K562 (cell line): ENCODE data around the gene UPF2. TPM values are rescaled to one million over a fixed set of nuclear protein-coding genes. Genes with fewer than 3 reads are reported as not detected.

ENCODE experiments used
- ATAC-seq: fragments of 200-7000 bp; cut with Tn5 transposase; 3 replicates; pipeline ENCODE4 v1.9.1; 2020; ENCODE audit warnings: moderate library complexity
- BruUV-seq: library from RNA; stranded (reverse); fragments of 400-500 nt; replicated peaks from 2 replicates; lab custom pipeline; 2021; lab: Mats Ljungman, UMichigan
- CTCF ChIA-PET: fragments of 300-600 bp; formaldehyde crosslinking; extraction: SDS; loops from one replicate; lab custom pipeline; 2021; ENCODE audit warnings: low intra/inter-chr PET ratio; lab: Yijun Ruan, JAX
- POLR2A ChIA-PET: fragments of 300-600, 350-650 bp; sonication (Branson Sonifier 250); formaldehyde crosslinking; extraction: SDS; loops from one replicate; lab custom pipeline; 2021; ENCODE audit warnings: antibody characterized with exemption, inconsistent platforms; lab: Yijun Ruan, JAX
- DNase-seq, 4 experiments: peaks; one replicate each; pipeline versions ENCODE4 v3.0.0 to v3.0.0-alpha.2; 2011 to 2018; ENCODE audit warnings: low spot score in 3 of 4, mixed read lengths in 3 of 4; ENCODE audit errors: extremely low read depth in 1 of 4
- FAIRE-seq: peaks from 2 replicates; lab custom pipeline; 2011; peaks lifted over from hg19 to GRCh38; lab: Jason Lieb, UNC
- H2AFZ ChIP-seq: 2 replicates; pipeline ENCODE4 v1.6.0; 2011; ENCODE audit warnings: low read depth, low read length, control low read depth, inconsistent platforms
- H3K27ac ChIP-seq: fragments of 200-600 bp; 3 replicates; pipeline ENCODE4 v1.8.0; 2011; ENCODE audit warnings: low read depth, mild to moderate bottlenecking, control low read depth, inconsistent platforms, low read length, moderate library complexity, mixed read lengths; ENCODE audit errors: extremely low read depth
- H3K27me3 ChIP-seq, 2 experiments: fragments of 300-600 bp in 1 of 2; 2 replicates in 1 of 2; 3 replicates in 1 of 2; pipeline versions ENCODE4 v1.6.0 to v1.8.0; 2011; ENCODE audit warnings: inconsistent platforms in 2 of 2, low read length in 2 of 2, mild to moderate bottlenecking in 1 of 2, mixed read lengths in 1 of 2, moderate library complexity in 1 of 2; ENCODE audit not compliant: control insufficient read depth in 2 of 2, insufficient read depth in 2 of 2
- H3K36me3 ChIP-seq: fragments of 300-600 bp; 3 replicates; pipeline ENCODE4 v1.8.0; 2011; ENCODE audit warnings: mild to moderate bottlenecking, low read length, inconsistent platforms; ENCODE audit not compliant: control insufficient read depth, insufficient read depth
- H3K4me1 ChIP-seq, 2 experiments: fragments of 200-600 bp in 1 of 2; replicated peaks in 1 of 2; 2 replicates in 1 of 2; 3 replicates in 1 of 2; pipeline versions ENCODE4 v1.5.1 to v1.8.0; 2011; ENCODE audit warnings: inconsistent platforms in 2 of 2, low read length in 2 of 2, mild to moderate bottlenecking in 1 of 2, mixed read lengths in 1 of 2, moderate library complexity in 1 of 2; ENCODE audit not compliant: control insufficient read depth in 2 of 2, insufficient read depth in 2 of 2
- H3K4me2 ChIP-seq: 2 replicates; pipeline ENCODE4 v1.6.1; 2011; ENCODE audit warnings: low read length, control low read depth, inconsistent platforms, mixed read lengths; ENCODE audit not compliant: insufficient read depth
- H3K4me3 ChIP-seq: fragments of 200-600 bp; sonication (generic), shearing (Covaris generic); 2 replicates; pipeline ENCODE4 v1.5.1; 2016; ENCODE audit warnings: control low read depth, inconsistent platforms
- H3K79me2 ChIP-seq: fragments of 200-600 bp; 3 replicates; pipeline ENCODE4 v1.8.0; 2011; ENCODE audit warnings: low read length, inconsistent platforms; ENCODE audit not compliant: control insufficient read depth, insufficient read depth
- H3K9ac ChIP-seq, 2 experiments: 2 replicates each; pipeline versions ENCODE4 v1.6.0 to v1.6.1; 2011; ENCODE audit warnings: low read depth in 2 of 2, low read length in 2 of 2, control low read depth in 1 of 2, inconsistent platforms in 1 of 2, mild to moderate bottlenecking in 1 of 2, mixed read lengths in 1 of 2; ENCODE audit not compliant: insufficient read depth in 1 of 2
- H3K9me1 ChIP-seq: one replicate; pipeline ENCODE4 v1.6.0; 2011; ENCODE audit warnings: inconsistent platforms, mild to moderate bottlenecking, low read length, moderate library complexity; ENCODE audit not compliant: control insufficient read depth, insufficient read depth
- H3K9me3 ChIP-seq: replicated peaks from 2 replicates; pipeline ENCODE4 v1.5.1; 2011; ENCODE audit warnings: low read depth, low read length, inconsistent platforms; ENCODE audit not compliant: control insufficient read depth, insufficient read depth
- H4K20me1 ChIP-seq: replicated peaks from 2 replicates; pipeline ENCODE4 v1.6.1; 2011; ENCODE audit warnings: low read length, inconsistent platforms, mixed read lengths; ENCODE audit not compliant: control insufficient read depth, insufficient read depth
- CC2D1A ChIP-seq: fragments of 450-650 bp; IDR thresholded peaks from 2 replicates; pipeline ENCODE4 v1.6.1; 2017; ENCODE audit warnings: mild to moderate bottlenecking
- CHD4 ChIP-seq: fragments of 200-600 bp; sonication (generic); IDR thresholded peaks from 3 replicates; pipeline ENCODE4 v1.6.1; 2012; ENCODE audit warnings: low read depth, mild to moderate bottlenecking, mixed read lengths, low read length, inconsistent platforms; ENCODE audit not compliant: insufficient read depth, insufficient replicate concordance, poor library complexity, severe bottlenecking
- FOS ChIP-seq: IDR thresholded peaks from 3 replicates; pipeline ENCODE4 v1.6.1; 2011; ENCODE audit not compliant: insufficient read length; ENCODE audit errors: extremely low read depth
- GATA2 ChIP-seq: sonication (generic); formaldehyde crosslinking; IDR thresholded peaks from 2 replicates; pipeline ENCODE4 v1.4.0; 2020; ENCODE audit warnings: mild to moderate bottlenecking, missing genetic modification reagents
- GATAD2A ChIP-seq: fragments of 450-650 bp; IDR thresholded peaks from 2 replicates; pipeline ENCODE4 v1.6.1; 2017
- GTF2A2 ChIP-seq: IDR thresholded peaks from 2 replicates; pipeline ENCODE4 v1.6.1; 2016; ENCODE audit warnings: mild to moderate bottlenecking, missing genetic modification characterization, missing compliant biosample characterization
- MYC ChIP-seq, 2 experiments: fragments of 250-450 bp in 1 of 2; sonication (Bioruptor Pico) in 1 of 2; IDR thresholded peaks; 2 replicates each; pipeline versions ENCODE4 v1.5.1 to v1.6.1; 2012 to 2021; ENCODE audit warnings: low read depth in 2 of 2, borderline replicate concordance in 1 of 2, improper control_type of control experiment in 1 of 2, low read length in 1 of 2, mild to moderate bottlenecking in 1 of 2, moderate library complexity in 1 of 2
- POLR3G ChIP-seq: IDR thresholded peaks from 2 replicates; pipeline ENCODE4 v1.6.1; 2011; ENCODE audit not compliant: insufficient read length, insufficient replicate concordance; ENCODE audit errors: extremely low read depth
- SFPQ ChIP-seq: fragments of 200-400 bp; formaldehyde crosslinking; IDR thresholded peaks from 2 replicates; pipeline ENCODE4 v1.6.1; 2017; ENCODE audit warnings: mild to moderate bottlenecking, low read depth, low read length, moderate library complexity
- SMAD1 ChIP-seq: fragments of 150-350 bp; IDR thresholded peaks from 2 replicates; pipeline ENCODE4 v1.6.1; 2014; ENCODE audit warnings: low read length, low read depth; ENCODE audit not compliant: partially characterized antibody
- TOE1 ChIP-seq, 2 experiments: fragments of 450-650 bp in 1 of 2; sonication (generic) in 1 of 2; formaldehyde crosslinking in 1 of 2; IDR thresholded peaks; 2 replicates each; pipeline versions ENCODE4 v1.7.1 to v1.8.0; 2016 to 2022; ENCODE audit warnings: borderline replicate concordance in 2 of 2, mild to moderate bottlenecking in 2 of 2, antibody characterized with exemption in 1 of 2, inconsistent platforms in 1 of 2, low read depth in 1 of 2, missing genetic modification reagents in 1 of 2, moderate library complexity in 1 of 2
- ZEB2 ChIP-seq: fragments of 450-650 bp; IDR thresholded peaks from 2 replicates; pipeline ENCODE4 v1.6.1; 2016
- ZNF3 ChIP-seq: fragments of 250-450 bp; sonication (Bioruptor Pico); IDR thresholded peaks from 2 replicates; pipeline ENCODE4 v1.5.0; 2021; ENCODE audit warnings: mild to moderate bottlenecking, moderate library complexity
- ZNF384 ChIP-seq: IDR thresholded peaks from 2 replicates; pipeline ENCODE4 v1.6.1; 2012; ENCODE audit warnings: low read depth, low read length, improper control_type of control experiment
- ZNF436 ChIP-seq: fragments of 250-450, 450-650 bp; sonication (Bioruptor Pico); formaldehyde crosslinking; IDR thresholded peaks from 2 replicates; pipeline ENCODE4 v1.7.0; 2020; ENCODE audit warnings: mild to moderate bottlenecking
- ZNF444 ChIP-seq: fragments of 250-450 bp; sonication (Bioruptor Pico); IDR thresholded peaks from 2 replicates; pipeline ENCODE4 v1.4.0; 2020; ENCODE audit warnings: mild to moderate bottlenecking, moderate library complexity
- ZNF512 ChIP-seq: IDR thresholded peaks from 2 replicates; pipeline ENCODE4 v1.6.1; 2016; ENCODE audit warnings: missing genetic modification characterization, missing compliant biosample characterization
- ZNF644 ChIP-seq: fragments of 200-800 bp; sonication (Bioruptor generic); IDR thresholded peaks from 2 replicates; pipeline ENCODE4 v1.6.1; 2016; ENCODE audit warnings: low read depth, missing genetic modification characterization, missing compliant biosample characterization
- WGBS: fragments of 100-300 bp; shearing (Covaris generic); methylation state at CpG from one replicate; pipeline ENCODE4 v1.1.6; 2016; ENCODE audit warnings: low coverage, mixed read lengths; ENCODE audit not compliant: insufficient coverage; ENCODE audit errors: missing lambda C conversion rate; 5-methylcytosine and 5-hydroxymethylcytosine counted together
- in situ Hi-C: fragments of 300-500 bp; cut with MboI; formaldehyde crosslinking; loops from 4 replicates; pipeline ENCODE4 v1.15.0; 2018; ENCODE audit warnings: inconsistent platforms, mixed read lengths
- intact Hi-C: fragments of 100-400 bp; cut with micrococcal nuclease; formaldehyde crosslinking; loops from 2 replicates; pipeline ENCODE4 v1.14.2; 2022
- polyA plus RNA-seq, 8 experiments: library from polyadenylated mRNA; depleted of rRNA in 4 of 8; stranded (reverse) in 5 of 8; unstranded in 3 of 8; fragments of >200 nt; fragmentation: Nextera tagmentation in 2 of 8; fragmentation: Illumina TruSeq in 1 of 8; extraction: Ambion mirVana in 2 of 8; extraction: Trizol in 1 of 8; gene quantifications; 2 replicates each; pipeline versions ENCODE4 v1.2.1 to v1.2.3, GENCODE V29; 2011 to 2014; ENCODE audit warnings: inconsistent platforms in 1 of 8, missing spikeins in 1 of 8
- total RNA-seq, 7 experiments: library from RNA; depleted of rRNA in 6 of 7; stranded (reverse); fragments of >200 nt in 6 of 7; fragmentation: Illumina TruSeq in 2 of 7; extraction: Trizol in 2 of 7; gene quantifications; 2 replicates each; pipeline versions ENCODE4 v1.2.1 to v1.2.3, GENCODE V29; 2011 to 2021; ENCODE audit warnings: low replicate concordance in 1 of 7

The UPF2 gene
- total and polyA plus RNA-seq, 9 of the 15 experiments (the other 6 are each of a cell fraction or from before 2014, with no cell fraction given), result 13.9 to 37.7 (median 23.7) TPM

GRCh38 chr10:11896549-11897200 lies 145.9 kb downstream of the UPF2 start:
- intact Hi-C loops (loop anchor here (10.0 kb wide), 2 partner anchors 148 to 282 kb away; partner anchors contain the start of genes UPF2 and USP6NL), in situ Hi-C loops (no loop called here)
- CTCF ChIA-PET, result no interaction called here
- peak overlapping the region; percentile 98 for H3K4me2 ChIP-seq
- H3K27ac ChIP-seq, result peak overlapping the region; percentile 98
- BruUV-seq, result no TSS peak
- peaks cover 7% of the 10 kb centered on the region for H4K20me1 ChIP-seq
- peaks cover 13% of the 10 kb centered on the region for H3K36me3 ChIP-seq
- H3K9me1 ChIP-seq, result no peaks in the 10 kb centered on the region
- H2AFZ ChIP-seq, result no peak overlapping the region
- H3K4me1 ChIP-seq, result peaks cover 21 to 50% of the 10 kb centered on the region in 2 experiments
- peak overlapping the region; percentile 47 for H3K4me3 ChIP-seq
- POLR2A ChIA-PET, result interaction anchor here (1.9 kb wide), 1 partner anchor 9 kb away, joined by 8 read pairs; no protein-coding TSS in a partner anchor
- peak overlapping the region; percentile 88 to 92 for H3K9ac ChIP-seq
- H3K79me2 ChIP-seq, result peaks cover 72% of the 10 kb centered on the region
- H3K27me3 ChIP-seq, result no peaks in the 10 kb centered on the region
- H3K9me3 ChIP-seq, result no peaks in the 10 kb centered on the region
- ATAC-seq (peak; percentile 9), FAIRE-seq (peak; percentile 52), DNase-seq (peak in 1 of 4 experiments; percentile 60)
- 21% methylated on average over 5 of the region's 5 CpGs for WGBS
- TF ChIP-seq MYC (IDR thresholded peaks at IDR 0.05; ENCODE audit: low read depth, low read length) (no peak; the same call in 1 of the 2 replicates), MYC (CRISPR knock-in tag; IDR thresholded peaks at IDR 0.05; ENCODE audit: borderline replicate concordance, low read depth) (no peak), SFPQ (no peak), ZNF444 (CRISPR knock-in tag) (no peak), ZEB2 (no peak), FOS (no peak), POLR3G (no peak), TOE1 (IDR thresholded peaks at IDR 0.05; ENCODE audit: borderline replicate concordance) (no peak), TOE1 (CRISPR knock-in tag; IDR thresholded peaks at IDR 0.05; ENCODE audit: borderline replicate concordance, low read depth) (no peak), ZNF644 (tag) (no peak), GATAD2A (0 out of 2 replicates have a peak, but pooled peaks have one; percentile 26), GATA2 (no peak), CC2D1A (no peak), CHD4 (no peak), ZNF3 (CRISPR knock-in tag) (no peak), GTF2A2 (no peak), ZNF384 (no peak), ZNF436 (CRISPR knock-in tag) (no peak), SMAD1 (no peak), ZNF512 (tag) (no peak)
